ENCODE data around the gene SRPX.

SRPX gene

GRCh38 chrX:38214551-38215531 lies 5.8 kb downstream of the SRPX start:
- H3K27me3 ChIP-seq (ENCODE audit: insufficient read depth, low read depth, severe bottlenecking) = peaks cover 16% of the 10 kb centered on the region
- TF ChIP-seq CTCF (IDR thresholded peaks at IDR 0.05; ENCODE audit: low read depth, low read length) = no peak
- no peak overlapping the region for H3K27ac ChIP-seq
- no peaks in the 10 kb centered on the region for H3K36me3 ChIP-seq
- H3K4me3 ChIP-seq (ENCODE audit: low read depth, low read length) = no peak overlapping the region
- DNase-seq = no peak
- no peaks in the 10 kb centered on the region for H3K9me3 ChIP-seq (ENCODE audit: severe bottlenecking)

- H3K27me3 ChIP-seq (ENCODE audit: insufficient read depth, low read depth, severe bottlenecking) = peaks cover 9% of the 10 kb centered on the region
- DNase-seq = no peak
- no peak overlapping the region for H3K27ac ChIP-seq
- H3K9me3 ChIP-seq (ENCODE audit: severe bottlenecking) = no peaks in the 10 kb centered on the region
- H3K36me3 ChIP-seq = no peaks in the 10 kb centered on the region
- H3K4me3 ChIP-seq (ENCODE audit: low read depth, low read length) = no peak overlapping the region
- TF ChIP-seq CTCF (IDR thresholded peaks at IDR 0.05; ENCODE audit: low read depth, low read length) = no peak
These were observed 6.6 kb downstream of the SRPX start for GRCh38 chrX:38214044-38214443.

- H3K9me3 ChIP-seq (ENCODE audit: severe bottlenecking) = no peaks in the 10 kb centered on the region
- no peaks in the 10 kb centered on the region for H3K36me3 ChIP-seq
- no peak for TF ChIP-seq CTCF (IDR thresholded peaks at IDR 0.05; ENCODE audit: low read depth, low read length)
- no peak for DNase-seq
- no peak overlapping the region for H3K27ac ChIP-seq
- H3K4me3 ChIP-seq (ENCODE audit: low read depth, low read length) = no peak overlapping the region
- no peaks in the 10 kb centered on the region for H3K27me3 ChIP-seq (ENCODE audit: insufficient read depth, low read depth, severe bottlenecking)
These were observed 8.6 kb downstream of the SRPX start for GRCh38 chrX:38211891-38212635.

- no peak for DNase-seq
- H3K9me3 ChIP-seq (ENCODE audit: severe bottlenecking) = no peaks in the 10 kb centered on the region
- no peak for TF ChIP-seq CTCF (IDR thresholded peaks at IDR 0.05; ENCODE audit: low read depth, low read length)
- no peak overlapping the region for H3K4me3 ChIP-seq (ENCODE audit: low read depth, low read length)
- H3K36me3 ChIP-seq = no peaks in the 10 kb centered on the region
- no peak overlapping the region for H3K27ac ChIP-seq
- H3K27me3 ChIP-seq (ENCODE audit: insufficient read depth, low read depth, severe bottlenecking) = no peaks in the 10 kb centered on the region
These were observed 14.1 kb downstream of the SRPX start for GRCh38 chrX:38206542-38206941.

GRCh38 chrX:38206036-38206435 lies 14.6 kb downstream of the SRPX start:
- no peaks in the 10 kb centered on the region for H3K36me3 ChIP-seq
- no peak overlapping the region for H3K27ac ChIP-seq
- TF ChIP-seq CTCF (IDR thresholded peaks at IDR 0.05; ENCODE audit: low read depth, low read length) = no peak
- no peaks in the 10 kb centered on the region for H3K27me3 ChIP-seq (ENCODE audit: insufficient read depth, low read depth, severe bottlenecking)
- H3K4me3 ChIP-seq (ENCODE audit: low read depth, low read length) = no peak overlapping the region
- no peak for DNase-seq
- H3K9me3 ChIP-seq (ENCODE audit: severe bottlenecking) = no peaks in the 10 kb centered on the region
